HG03066 (cell line): ENCODE results near the gene TXNDC8.
"Not testable (repeated sequence)": the region's sequence is repeated elsewhere in the genome, so short reads cannot be mapped to it uniquely, and the experiment has no call there.

ENCODE experiments used
- ATAC-seq: cut with Tn5 transposase; IDR thresholded peaks from one replicate; pipeline ENCODE4 v1.9.1; 2021; ENCODE audit warnings: low read depth; ENCODE audit not compliant: unreplicated experiment

The TXNDC8 gene

DNA sequence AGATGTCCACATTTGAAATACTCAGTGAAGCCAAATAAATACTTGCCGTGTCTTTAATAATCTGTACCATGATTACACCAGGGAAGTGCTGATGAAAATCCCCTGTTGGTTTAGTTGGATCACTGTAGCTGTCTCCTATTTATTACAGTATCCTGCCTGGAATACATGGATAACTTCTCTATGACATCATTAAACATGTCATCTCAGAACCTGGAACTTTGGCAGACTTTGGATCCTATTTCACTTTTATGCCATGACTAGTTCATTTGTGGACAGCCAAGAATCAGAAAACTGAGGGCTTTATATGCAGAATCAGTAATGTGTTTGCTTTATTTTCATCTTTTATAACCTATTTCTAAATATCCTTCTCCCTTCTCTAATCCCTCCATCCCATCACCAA lies at the start of gene TXNDC8:
Gene TXNDC8 (minus strand): TSS at position 137 of the 400 bp plus-strand sequence.
- ATAC-seq, result no peak

DNA sequence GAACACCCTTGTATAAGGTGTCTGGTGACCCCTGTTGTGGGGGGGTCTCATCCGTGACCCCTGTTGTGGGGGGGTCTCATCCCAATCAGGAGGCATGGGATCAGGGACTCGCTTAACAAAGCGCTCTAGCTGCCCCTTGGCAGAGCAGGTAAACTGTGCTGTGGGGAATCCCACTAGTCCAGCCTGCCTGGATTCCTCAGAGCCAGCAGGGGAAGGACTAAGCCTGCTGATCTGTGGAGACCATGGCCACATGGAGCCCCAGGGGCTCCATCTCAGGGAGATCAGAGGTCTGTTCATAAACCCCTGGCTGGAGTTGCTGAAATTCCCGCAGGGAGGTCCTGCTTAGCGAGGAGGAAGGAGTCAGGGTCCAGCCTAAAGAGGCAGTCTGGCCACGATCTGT lies 45.8 kb upstream of the TXNDC8 start:
- ATAC-seq, result no peak

DNA sequence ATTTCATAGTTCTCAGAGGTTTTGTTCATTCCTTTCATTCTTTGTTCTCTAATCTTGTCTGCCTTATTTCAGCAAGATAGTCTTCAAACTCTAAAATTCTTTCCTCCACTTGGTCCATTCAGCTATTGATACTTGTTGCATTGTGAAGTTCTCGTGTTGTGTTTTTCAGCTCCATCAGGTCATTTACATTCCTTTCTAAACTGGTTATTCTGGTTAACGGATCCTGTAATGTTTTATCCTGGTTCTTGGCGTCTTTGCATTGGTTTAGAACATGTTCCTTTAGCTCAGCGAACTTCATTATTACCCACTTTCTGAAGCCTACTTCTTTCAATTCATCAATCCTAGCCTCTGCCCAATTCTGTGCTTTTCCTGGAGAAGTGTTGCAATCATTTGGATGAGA lies 45.1 kb upstream of the TXNDC8 start:
- no peak for ATAC-seq

DNA sequence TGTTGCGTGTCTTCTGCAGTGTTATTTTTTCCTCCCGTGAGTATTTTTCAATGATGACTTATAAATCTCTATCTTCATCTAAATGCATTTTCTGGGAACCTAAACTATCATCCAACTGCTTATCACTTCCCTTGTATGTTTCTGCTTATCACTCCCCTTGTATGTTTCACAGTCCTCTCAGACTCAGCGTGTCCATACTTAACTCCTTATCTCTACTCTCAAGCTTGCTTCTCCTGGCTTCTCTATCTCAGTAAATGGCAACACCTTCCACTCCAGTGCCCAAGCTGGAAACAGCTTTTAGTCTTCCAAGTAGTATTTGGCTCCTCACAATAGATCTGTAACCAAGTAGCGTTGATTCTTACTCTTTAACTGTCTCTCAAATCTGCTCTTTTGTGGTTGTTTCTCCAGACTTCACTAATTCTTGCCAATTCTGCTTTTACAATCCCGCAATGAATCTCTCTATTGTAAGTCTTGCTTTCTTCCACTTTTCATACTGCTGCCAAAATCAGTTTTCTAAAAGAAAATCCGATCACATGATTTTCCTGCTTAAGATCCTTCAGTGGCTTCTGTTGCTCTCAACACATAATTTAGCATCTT lies 33.8 kb upstream of the TXNDC8 start:
- no peak for ATAC-seq

DNA sequence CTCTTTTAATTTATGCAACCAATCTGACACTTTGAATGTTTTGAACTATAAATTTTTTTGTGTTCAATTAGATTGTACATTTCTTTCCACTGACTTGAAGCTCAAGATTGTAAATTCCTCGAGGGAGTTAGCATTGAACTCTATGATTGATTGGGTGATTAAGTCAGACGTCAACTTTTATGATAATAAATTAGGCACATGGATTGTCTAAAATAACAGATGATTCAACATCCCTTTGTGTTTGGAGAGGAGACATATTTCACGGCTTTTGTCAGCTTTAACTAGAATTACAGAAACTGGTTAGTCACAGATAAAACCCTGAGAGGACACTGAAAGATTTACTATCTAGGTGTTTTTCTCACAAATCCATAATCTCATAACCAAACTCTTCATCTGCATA lies 32.7 kb upstream of the TXNDC8 start:
- no peak for ATAC-seq

DNA sequence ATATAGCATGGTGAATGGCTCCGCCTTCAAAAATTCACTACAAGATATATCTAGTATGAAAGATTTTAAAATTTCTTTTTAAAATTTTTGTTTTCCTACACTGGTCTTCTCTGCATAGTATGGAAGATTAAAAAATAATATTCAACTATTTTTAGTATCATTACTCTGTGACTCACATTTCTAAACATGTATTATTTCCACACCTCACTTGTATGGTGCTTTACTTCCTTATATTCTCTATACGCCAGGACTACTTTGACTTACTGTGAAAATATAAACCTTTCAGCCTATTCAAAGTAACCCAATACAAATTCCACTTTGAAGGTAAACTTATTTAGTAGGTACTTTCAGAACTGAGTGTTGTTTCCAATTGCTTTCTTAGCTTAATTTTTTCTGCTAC lies 26.8 kb upstream of the TXNDC8 start:
- no peak for ATAC-seq

DNA sequence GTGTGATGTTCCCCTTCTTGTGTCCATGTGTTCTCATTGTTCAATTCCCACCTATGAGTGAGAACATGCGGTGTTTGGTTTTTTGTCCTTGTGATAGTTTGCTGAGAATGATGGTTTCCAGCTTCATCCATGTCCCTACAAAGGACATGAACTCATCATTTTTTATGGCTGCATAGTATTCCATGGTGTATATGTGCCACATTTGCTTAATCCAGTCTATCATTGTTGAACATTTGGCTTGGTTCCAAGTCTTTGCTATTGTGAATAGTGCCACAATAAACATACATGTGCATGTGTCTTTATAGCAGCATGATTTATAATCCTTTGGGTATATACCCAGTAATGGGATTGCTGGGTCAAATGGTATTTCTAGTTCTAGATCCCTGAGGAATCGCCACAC lies 21.3 kb upstream of the TXNDC8 start:
- not testable (repeated sequence) for ATAC-seq

DNA sequence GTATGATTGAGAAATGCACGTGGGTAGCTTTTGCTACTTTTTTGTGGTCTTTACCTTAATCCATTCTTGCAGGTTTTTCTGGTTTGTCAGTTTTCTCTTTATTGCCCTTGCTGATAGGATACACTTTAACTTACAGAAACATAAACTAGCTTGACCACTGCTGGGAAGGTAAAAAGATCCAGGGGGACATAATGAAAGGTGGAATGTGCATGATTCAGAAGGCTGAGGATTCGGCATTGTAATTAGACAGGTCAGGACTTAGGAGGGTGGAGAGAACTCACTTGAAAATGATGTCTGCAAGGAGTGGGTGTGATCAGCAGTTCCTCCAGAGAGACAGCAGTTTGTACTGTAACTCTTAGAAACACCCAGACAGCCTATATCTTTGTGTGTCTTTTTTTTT lies 19.8 kb upstream of the TXNDC8 start:
- ATAC-seq, result no peak

DNA sequence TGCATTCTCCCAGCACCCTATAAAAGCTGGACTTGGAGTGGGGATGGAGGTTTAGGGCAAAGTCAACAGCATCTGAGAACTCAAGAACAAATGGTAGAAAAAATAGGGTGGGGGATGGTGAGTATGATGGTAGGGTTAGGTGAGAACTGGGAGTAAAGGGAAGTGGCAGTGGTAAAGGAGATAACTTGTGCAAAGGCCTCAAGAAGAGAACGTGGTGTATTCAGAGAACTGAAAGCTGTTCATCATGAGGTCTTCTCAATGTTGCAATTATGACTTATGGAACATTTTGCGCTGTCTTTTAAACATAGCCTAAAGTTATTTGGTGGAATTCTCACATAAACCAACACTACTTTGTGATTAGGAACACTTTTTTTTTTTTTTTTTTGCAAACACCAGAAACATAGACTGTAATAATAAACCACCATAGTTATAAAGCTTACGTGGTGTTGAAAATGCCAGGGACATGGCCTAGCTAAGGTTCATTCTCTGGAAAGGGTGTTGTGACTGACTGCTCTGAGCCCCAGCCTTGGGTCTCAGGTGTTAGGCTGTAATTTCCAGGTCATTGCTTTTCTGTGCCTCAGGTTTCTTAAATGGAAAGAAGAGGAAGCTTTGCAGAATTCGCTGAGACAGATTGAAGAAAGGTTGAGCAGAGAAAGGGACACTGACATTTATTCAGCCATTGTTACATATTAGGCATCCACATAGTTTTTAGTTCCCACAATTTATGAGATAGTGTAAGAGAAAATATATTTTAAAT lies 19.2 kb upstream of the TXNDC8 start:
- ATAC-seq, result no peak

DNA sequence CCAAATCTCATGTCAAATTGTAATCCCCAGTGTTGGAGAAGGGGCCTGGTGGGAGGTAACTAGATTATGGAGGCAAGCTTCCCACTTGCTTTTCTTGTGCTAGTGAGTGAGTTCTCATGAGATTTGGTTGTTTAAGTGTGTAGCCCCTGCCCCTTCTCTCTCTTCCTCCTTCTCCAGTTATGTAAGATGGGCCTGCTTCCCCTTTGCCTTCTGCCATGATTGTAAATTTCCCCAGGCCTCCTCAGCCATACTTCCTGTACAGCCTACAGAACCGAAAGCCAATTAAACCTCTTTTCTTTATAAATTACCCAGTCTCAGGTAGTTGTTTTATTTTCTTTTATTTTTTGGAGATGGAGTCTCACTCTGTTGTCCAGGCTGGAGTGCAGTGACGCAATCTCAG lies 18.2 kb upstream of the TXNDC8 start:
- ATAC-seq, result no peak

DNA sequence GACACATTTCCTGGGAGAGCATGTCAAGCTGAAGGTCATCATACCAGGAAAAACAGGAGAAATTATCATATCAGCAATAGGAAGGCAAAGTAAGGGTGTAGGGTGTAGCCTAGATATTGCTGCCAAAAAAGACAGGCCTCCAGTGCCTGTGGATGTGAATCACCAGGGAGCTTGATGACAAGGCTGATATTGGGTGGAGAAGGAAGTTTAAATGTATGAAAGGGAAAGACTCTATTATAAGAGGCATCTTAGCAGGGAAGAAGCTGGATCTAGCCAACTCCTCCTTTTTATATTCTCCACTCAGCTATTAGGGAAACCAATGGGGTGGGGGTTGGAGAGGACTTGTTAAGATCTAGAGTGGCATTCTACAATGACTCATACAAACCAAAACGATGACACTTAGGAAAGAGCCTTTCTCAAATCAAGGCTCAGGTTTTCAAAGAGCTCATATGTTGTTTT lies 13.4 kb upstream of the TXNDC8 start:
- ATAC-seq, result no peak

DNA sequence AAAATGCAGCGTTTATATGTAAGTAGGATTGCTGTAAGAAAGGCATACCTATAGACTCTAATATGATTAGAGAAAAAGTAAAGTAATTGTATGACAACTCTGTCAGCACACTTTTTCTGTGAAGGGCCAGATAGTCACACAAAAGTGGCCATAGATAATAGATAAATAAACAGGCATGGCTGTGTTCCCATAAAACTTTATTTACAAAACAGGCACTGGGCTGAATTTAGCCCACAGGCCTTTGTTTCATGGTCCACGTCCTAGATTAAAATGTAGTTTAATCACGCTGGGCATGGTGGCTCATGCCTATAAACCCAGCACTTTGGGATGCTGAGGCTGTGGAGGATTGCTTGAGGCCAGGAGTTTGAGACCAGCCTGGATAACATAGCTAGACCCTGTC lies 8.7 kb upstream of the TXNDC8 start:
- ATAC-seq, result no peak

DNA sequence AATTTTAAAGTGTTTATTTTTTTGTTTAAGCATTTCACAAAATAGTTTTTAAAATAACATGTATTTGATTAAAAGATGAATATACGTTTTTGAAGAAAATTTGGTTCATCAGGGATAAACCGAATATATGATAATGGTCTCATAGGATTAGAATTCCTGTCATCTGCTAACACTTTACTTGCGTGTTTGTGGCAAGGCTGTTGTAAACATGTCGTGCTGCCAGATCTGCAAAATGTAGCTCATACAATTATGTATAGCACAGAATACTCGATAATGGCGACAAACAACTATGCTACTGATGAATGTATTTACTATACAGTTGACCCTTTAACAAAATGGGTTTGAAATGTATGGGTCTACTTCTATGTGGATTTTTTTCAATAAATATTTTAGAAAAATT lies 7.2 kb upstream of the TXNDC8 start:
- ATAC-seq, result no peak

DNA sequence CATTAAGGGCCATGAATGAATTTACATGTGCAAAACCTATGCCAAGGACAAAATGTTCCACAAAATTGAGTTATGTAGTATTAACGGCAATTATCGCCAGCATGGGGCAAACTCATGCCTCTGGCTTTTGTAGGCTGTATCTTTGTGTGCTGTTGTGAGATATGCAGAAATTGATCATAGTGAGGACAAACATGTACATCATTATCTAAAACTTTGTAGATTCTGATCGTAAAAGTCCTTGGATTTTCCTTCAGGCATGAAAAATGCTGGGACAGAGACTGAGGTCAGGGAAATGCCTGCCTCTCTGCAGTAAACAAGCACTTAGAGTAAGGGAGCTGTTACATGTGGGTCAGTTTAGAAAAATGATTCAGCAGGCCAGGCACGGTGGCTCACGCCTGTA lies 5.9 kb upstream of the TXNDC8 start:
- ATAC-seq, result no peak

DNA sequence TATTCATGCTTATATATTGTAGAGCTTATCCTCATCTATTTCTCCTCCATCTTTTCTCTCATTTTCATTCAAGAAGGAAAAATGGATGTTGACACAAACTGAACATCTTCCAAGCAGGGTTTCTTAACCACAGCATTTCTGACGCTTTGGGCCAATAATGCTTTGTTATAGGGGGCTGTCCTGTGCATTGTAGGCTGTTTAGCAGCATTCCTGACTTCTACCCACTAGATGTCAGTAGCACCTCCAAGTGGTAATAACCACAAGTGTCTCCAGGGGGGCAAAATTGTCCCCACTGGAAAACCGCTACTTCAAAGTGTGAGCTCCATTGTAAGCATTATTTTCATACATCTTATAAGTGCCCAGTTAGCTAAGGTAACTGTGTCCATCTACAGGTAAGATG lies 2.6 kb upstream of the TXNDC8 start:
- ATAC-seq, result no peak

DNA sequence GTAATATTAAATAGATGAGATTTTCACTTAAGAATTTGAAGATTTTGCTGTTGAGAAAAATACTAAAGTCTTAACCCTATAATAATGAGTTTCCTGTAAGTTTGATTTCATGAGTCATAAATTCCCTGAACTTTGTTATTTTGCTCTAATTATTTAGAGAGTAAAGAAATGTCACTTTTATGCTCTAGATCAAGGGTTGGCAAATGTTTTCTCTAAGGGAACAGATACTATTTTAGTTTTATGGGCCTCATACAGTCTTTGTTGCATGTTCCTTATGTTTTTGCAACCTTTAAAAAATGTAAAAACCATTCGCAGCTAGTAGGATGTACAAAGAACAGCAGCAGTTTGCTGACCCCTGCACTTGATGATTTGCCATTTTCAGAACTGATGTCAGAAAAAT lies 480 bp upstream of the TXNDC8 start:
- no peak for ATAC-seq

DNA sequence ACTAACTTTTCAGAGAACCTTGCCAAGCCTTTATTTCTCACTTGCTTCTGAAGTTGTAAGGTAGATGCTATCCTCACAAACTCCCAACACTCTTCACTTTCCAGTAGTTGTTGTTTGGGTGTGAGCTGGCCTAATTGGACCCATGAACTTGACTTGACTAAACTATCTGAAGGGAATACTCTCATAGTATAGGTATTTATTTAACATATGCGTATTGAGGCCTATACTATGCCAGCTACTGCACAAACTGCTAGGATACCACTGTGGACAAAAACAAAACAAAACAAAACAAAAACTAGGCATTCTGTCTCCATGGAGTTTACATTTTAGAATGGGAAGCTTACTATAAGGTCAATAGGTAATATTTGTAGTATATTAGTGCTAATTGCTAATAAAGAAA lies 1.3 kb downstream of the TXNDC8 start:
- no peak for ATAC-seq

DNA sequence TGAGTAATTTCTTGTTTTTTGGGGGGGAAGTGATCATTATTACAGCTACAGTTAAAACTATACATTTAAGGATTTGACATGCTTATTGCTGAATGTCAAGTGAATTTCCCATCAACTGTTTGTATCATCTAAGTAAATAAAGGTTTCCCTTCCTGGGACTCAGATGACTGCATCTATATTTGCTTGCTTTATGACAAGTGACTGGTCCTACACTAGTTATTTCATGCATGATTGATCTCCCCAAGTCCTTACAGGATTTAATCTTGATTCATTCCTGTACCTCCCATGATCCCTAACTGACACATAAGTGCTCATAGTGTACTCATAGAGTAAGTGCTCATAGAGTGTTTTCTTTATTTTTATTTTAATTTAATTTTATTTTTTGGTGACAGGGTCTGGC lies 2.8 kb downstream of the TXNDC8 start:
- ATAC-seq, result no peak

DNA sequence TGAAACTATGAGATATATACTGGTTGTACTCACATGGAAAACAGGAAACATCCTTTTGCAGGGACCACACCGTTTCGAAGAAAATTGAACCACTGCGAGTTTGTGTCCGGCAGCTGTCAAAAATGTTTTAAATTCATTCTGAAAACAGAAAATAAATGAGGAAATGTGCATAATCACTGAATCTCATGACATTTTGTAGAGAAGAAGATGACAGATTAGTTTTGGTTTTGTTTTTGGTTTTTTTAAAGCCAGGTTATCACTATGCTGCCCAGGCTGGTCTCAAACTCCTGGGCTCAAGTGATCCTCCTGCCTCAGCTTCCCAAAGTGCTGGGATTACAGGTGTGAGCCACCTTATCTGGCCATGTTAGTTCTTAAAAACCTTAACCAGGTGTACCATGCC lies 3.5 kb downstream of the TXNDC8 start:
- ATAC-seq, result peak; percentile 75

DNA sequence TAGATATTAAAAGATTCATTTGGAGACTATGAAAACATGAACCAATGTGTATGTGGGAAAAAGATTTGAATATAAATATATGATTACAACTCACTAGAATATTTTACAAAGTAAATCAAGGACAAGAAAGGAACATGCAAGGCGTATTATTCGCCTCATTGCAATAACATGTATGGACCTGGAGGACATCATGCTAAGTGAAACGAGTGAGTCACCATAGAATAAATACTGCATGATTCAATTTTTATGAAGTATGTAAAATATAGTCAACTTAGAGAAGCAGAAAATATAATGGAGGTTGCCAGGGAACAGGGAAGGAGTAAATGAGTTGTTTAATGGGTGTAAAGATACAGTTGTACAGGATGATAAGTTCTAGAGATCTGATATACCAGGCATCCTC lies 4.9 kb downstream of the TXNDC8 start:
- ATAC-seq, result no peak

DNA sequence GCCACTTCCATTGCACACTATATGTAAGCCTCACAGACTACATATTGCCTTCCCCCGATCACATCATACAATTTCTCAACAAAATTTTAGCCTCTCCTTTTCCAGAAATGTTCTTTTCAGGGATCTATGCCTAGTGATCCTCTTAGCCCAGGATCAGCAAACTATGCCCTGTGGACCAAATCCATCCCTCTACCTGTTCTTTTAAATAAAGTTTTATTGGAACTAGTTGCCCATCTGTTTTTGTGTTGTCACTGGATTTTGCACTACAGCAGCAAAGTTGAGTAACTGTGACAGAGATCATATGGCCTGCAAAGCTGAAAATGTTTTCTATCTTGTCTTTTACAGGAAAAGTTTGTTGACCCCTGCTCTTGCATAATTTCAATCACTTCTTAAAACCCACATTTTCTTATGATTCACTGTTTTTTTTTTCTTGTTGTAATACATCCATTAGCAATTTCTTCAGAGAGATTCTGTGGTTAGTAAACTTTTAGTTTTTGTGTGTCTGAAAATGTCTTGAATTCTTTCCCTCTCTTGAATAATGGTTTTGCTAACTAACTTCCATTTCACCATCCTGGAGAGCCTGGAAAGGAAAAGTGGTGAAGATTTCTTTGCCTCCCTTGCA lies 7.1 kb downstream of the TXNDC8 start:
- no peak for ATAC-seq

DNA sequence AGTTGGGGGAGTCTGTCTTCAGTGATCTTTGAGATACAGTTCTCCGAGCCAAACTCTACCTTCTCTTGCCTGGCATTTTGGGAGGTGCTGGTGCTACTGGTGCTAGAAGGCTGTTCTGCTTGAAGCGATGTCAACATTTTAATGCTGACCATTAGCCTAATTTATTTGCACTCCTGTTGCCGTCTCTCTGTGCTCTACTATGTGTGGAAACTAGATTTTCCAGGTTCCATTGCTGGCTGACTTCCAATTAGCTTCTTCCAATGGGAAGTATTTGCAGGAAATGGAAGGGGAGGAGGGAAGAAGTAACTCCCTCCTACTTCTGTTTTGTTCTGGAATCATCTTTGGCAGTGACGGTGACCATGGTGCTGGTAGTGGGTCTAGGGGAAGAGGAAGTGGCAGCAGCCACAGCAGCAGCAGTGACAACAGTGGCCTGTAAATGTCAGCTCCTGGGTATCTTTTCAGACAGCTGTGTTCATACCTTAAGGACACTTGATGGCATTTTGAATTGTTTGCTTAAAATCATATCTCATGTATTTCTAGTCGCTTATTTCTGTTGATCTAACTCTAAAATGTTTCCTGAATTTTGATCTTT lies 7.9 kb downstream of the TXNDC8 start:
- ATAC-seq, result no peak
